HG02870 (cell line): ENCODE results near the gene TM6SF1.
"Not testable (repeated sequence)": the region's sequence is repeated elsewhere in the genome, so short reads cannot be mapped to it uniquely, and the experiment has no call there.

Source experiments
- ATAC-seq: cut with Tn5 transposase; IDR thresholded peaks from one replicate; pipeline ENCODE4 v1.9.1; 2021; ENCODE audit warnings: mild to moderate bottlenecking, moderate library complexity; ENCODE audit not compliant: unreplicated experiment

Gene TM6SF1

GRCh38 chr15:83087576-83087975, 19.9 kb upstream of the TM6SF1 start:
- no peak for ATAC-seq

DNA sequence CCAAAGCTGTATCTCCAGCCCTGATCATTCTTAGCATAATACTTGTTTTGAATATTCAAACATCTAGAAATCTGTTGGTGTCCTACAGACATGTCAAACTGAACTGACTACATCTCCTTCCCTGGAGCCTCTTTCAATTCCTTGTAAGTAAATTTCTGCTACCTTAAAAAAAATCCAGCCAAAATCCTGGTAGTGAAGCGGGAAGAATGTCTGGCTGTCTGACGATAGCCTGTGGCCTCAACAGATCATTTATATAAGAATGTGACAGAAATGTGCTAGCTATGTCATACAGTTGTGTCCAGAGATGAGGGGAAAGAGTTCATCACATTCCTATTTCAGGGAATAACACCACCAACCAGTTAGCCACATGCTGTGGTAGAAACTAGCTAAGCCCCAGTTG, 18.6 kb upstream of the TM6SF1 start:
- no peak for ATAC-seq

- ATAC-seq, result no peak
Observed at GRCh38 chr15:83090465-83090864, 17.0 kb upstream of the TM6SF1 start.

GRCh38 chr15:83091965-83092308, 15.5 kb upstream of the TM6SF1 start:
- ATAC-seq, result not testable (repeated sequence)

- ATAC-seq, result no peak
Observed at GRCh38 chr15:83092309-83092976, 15.0 kb upstream of the TM6SF1 start.

GRCh38 chr15:83094583-83094982, 12.9 kb upstream of the TM6SF1 start:
- no peak for ATAC-seq

- ATAC-seq, result no peak
Observed at GRCh38 chr15:83098079-83098478, 9.4 kb upstream of the TM6SF1 start.

- ATAC-seq, result no peak
Observed at GRCh38 chr15:83099290-83099689, 8.2 kb upstream of the TM6SF1 start.

DNA sequence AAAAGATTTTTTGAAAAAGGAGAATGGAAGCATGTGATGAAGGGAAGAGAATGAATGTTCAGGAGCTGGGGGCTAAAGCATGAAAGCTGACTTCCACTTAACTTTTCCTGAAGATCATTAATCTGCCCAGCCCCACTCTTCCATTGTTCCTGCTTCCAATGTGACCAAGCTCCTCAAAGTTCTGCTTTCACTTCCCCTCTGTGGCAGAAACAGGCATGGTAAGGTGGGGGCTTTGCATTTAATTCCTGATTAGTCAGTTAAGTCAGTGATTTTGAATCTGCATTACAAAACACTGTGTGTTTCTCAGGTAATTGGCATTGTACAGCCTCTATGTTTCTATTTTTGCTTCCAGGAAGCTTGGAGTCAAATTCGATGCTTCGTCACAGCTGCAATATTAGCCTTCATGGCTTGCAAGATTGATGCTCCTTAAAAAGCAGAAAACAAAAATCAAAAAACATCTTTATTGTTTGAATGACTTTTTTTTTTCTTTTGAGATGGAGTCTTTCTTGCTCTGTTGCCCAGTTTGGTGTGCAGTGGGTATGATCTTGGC, 7.3 kb upstream of the TM6SF1 start:
- ATAC-seq, result no peak

GRCh38 chr15:83102346-83102745, 5.1 kb upstream of the TM6SF1 start:
- ATAC-seq, result no peak

- no peak for ATAC-seq
Observed at GRCh38 chr15:83104141-83104540, 3.3 kb upstream of the TM6SF1 start.

GRCh38 chr15:83105440-83105839, 2.0 kb upstream of the TM6SF1 start:
- ATAC-seq, result no peak

DNA sequence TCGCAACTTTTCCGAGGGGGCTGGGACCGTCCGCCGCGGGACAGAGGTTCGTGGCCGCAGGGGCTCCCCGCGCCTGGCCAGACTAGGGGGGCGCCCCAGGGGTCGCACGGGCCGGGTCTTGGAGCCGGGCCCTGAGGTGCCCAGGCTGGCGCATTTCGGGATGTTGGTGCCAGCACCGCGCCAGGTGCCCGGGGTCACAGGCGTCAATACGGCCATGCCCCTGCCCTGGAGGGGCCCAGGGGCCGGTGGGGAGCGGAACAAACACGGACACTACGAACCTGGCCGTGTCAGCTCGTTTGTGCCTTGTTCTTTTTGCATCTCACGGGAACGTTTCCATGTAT, 366 bp downstream of the TM6SF1 start:
- ATAC-seq, result no peak

GRCh38 chr15:83108266-83109219, 1.1 kb downstream of the TM6SF1 start:
- peak; percentile 42 for ATAC-seq

DNA sequence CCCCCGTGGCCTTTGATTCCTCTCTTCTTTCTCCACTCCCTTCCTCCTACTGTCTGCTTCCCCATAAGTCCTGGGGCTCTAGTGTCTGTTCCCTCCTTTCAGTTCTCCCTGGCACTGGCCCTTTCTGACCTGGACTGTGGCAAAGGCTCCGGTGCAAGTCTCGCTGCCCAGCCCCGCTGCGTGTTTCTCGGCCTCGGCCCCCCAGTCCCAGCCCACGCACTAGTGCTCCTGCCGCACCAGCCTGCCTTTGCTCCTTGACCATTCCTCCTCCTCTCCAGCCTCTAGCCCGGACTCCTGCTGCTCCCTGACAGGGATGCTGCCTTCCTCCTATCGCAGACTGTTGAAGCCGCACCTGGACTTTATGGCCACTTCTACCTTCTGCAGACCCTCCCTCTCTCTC, 2.1 kb downstream of the TM6SF1 start:
- no peak for ATAC-seq

DNA sequence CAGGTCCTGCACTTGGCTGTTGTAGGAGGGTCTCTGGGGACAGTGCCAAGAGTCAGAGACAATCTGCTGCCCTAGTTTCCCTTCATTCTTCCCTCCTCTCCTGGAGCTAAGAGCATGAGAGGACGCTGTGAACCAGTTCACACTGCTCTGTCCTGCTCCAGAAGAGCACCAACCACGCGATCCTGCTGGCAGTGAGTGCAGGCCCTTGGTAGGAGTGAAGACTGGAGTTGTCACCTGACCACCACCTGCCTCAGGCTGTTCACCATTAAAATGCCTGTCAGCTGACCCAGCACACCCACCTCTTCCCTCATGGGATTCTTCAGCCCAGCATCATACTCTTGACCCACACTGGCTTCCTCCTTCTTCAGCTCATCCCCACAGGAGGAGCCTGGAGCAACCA, 2.9 kb downstream of the TM6SF1 start:
- no peak for ATAC-seq

DNA sequence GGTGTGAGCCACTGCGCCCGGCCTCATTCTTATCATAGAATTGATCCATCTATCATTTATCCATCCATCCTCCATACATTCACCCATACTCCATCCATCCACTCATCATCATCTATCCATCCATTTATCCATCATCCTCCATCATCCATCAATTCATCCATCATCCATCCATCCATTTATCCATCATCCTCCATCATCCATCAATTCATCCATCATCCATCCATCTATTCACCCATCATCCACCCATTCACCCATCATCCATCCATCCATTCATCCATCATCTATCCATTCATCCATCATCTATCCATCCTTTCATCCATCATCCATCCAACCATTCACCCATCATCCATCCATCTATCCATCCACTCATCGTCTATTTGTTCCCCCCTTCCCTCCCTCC, 3.7 kb downstream of the TM6SF1 start:
- no peak for ATAC-seq

DNA sequence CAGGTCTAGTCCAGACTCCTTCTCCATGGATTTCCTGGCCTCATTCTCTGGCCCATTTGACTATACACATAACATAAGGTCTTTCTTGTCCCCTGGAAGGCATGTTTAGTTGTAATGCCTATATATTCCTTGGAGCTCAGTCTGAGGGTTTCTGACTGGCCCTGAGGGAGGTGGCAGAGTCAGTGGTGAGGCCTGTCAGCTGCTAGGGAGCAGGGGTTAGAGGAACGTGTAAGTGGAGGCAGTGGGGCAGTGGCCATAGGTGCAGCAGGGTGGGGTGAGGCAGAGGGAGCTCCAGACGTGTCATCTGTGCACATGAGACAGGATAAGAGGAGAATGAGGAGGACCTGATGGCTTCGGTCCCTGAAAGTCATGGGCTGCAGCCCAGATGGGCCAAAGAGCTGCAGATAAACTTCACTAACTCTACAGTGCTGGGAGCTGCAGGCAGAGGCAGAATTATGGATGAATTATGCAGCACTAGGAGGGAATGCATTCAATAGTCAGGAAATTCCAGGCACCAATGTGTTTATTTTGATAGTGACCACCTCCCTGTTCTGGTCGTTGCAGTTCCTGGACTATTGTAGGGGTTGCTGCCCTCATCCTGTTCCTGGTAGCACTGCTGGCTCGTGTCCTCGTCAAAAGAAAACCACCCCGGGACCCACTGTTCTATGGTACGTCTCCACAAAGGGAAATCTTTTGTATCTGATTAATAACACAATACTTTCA, 4.9 kb downstream of the TM6SF1 start:
- ATAC-seq, result no peak

- ATAC-seq, result no peak
Observed at GRCh38 chr15:83112956-83113299, 5.5 kb downstream of the TM6SF1 start.

GRCh38 chr15:83113881-83114674, 6.6 kb downstream of the TM6SF1 start:
- ATAC-seq, result no peak

- no peak for ATAC-seq
Observed at GRCh38 chr15:83114856-83115255, 7.4 kb downstream of the TM6SF1 start.
